ENCODE results near the gene DNAH11.
A peak's percentile ranks its signal among the peaks of the same experiment; 100 is the strongest.
"Not testable (repeated sequence)": the region's sequence is repeated elsewhere in the genome, so short reads cannot be mapped to it uniquely, and the experiment has no call there.

DNAH11 gene

GRCh38 chr7:21887779-21888178, 344.9 kb downstream of the DNAH11 start:
- DNase-seq (ENCODE audit: low read depth): no peak

DNA sequence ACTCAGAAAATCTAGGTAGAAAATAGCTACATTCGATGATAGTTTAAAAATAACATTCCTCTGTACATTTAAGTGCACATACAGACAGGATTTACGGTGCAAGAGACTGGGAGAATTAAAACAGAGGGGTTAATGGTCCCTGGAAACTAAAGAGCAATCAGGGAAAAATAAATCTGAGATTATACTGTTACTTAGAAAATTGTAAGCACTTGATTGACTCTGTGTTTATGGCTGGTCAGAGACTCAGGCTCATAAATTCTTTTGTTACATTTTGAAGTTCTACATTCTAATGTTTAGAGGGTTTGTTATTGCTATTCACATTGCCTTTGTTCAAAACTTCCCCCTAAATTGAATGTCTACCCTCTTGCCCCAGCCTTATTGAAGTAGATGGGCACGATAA, 348.5 kb downstream of the DNAH11 start:
- DNase-seq (ENCODE audit: low read depth): no peak

DNA sequence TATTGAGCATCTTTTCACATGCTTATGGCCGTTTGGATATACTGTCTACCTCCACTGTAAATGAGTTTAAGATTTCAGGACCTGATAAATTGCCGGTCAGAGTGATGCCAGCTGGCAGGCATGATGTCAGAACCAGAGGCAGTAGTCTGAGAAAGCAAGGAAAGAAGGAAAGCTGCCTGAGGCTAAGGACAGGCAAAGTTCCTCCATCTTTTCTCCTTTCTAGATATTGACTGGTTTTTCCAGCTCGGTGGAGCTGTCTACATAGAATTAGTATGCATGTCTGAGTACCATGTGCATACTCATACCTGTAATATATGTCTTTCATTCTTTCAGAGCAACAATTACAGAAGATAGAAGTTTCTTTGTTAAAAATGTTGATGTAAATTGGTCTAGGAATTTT, 350.6 kb downstream of the DNAH11 start:
- no peak for DNase-seq (ENCODE audit: low read depth)

- DNase-seq (ENCODE audit: low read depth): no peak
These were observed 355.6 kb downstream of the DNAH11 start for GRCh38 chr7:21898265-21898930.

DNA sequence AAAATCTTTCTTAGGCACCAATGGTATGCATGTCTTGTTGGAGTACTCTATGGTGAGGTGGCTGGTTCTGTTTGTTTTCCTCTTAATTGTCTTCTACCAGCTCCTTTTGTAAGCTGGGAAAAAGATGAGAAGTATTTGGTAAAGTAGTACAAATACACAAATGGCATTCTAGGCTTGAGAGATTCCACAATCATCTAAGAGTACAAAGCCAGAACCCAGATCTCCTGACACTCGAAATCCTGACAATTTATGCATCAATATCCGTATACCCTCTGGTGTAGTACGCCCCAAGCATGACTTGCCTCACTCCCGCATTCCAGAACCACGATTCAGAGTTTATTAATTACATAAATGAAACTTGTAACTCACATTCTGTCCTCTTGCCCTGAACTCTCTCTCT, 359.4 kb downstream of the DNAH11 start:
- DNase-seq (ENCODE audit: low read depth): no peak

DNA sequence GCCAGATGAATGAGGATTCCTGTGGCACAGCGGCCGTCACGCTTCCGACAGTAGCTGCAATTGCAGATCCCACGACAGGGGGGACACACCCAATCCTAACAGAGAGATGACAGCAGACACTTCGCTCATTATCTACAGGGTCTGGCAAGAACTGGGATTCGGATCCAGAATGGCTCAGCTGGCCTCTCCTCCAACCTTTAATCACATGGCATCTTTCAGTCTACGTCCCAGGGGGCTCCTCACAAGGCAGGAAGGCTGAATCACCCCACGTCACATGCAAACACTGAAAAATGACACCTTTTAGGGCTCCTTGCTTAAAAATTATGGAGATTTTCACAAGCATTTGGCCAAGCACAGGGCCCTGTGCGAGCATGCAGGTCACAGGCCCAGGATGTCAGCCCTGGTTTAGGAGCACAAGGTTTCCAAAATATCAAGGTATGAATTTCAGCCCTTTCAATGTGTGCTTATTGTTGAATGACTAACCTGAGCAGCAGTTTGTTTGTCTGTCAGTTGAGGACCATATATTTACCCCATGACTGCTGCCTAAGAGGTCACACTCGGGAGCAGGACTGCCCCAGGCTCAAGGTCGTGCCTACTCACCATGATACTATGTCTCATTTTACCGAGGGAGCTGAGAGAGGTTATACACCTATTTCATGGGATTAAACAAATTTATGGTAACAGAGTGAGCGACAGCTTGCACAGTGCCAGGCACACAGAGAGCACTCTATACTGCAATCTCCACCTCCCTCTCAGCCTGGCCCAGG, 360.4 kb downstream of the DNAH11 start:
- no peak for DNase-seq (ENCODE audit: low read depth)

- DNase-seq (ENCODE audit: low read depth): no peak
These were observed 365.9 kb downstream of the DNAH11 start for GRCh38 chr7:21908746-21909145.

DNA sequence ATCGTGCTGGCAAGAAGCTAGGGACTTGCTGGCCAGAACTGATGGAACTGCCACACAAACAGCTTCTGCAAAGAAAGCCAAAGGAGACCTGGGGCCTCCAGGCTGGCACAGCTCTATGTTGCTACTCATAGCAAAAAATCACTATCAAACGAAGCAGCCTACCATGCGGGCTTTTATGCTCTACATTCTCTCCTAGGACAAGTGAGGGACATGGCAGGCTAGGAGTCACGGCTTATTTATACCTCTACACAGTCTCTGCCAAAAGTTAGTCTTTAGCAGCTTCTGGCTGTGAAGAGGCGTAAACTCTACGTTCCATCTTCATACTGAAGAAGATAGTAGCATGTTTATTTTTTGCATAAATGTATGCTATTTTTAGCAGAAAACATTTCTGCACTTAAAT, 367.4 kb downstream of the DNAH11 start:
- DNase-seq (ENCODE audit: low read depth): no peak

DNA sequence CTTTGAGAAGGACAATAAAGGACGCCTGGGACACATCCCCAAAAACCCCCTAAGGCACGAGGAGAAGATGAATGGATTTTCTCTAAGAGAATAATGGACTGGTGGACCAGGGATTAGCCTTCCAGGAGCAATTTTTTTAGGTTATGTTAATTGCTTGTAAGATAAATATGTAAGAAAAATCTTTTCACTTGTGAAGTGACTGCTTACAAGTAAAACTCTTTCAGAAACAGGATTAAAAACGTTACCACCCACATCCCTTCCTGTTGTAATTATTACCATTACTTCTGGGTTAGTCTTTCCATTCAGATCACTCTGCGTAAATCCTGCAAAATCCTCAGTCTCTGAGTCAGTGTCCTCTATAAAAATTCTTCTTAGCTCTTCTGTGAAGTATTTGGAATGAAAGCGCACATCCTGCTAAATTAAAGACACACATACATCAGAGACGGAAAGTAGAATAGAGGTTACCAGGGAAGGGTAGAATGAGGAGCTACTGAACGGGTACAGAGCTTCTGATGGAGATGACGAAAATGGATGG, 368.6 kb downstream of the DNAH11 start:
- peak; percentile 21 for DNase-seq (ENCODE audit: low read depth)

DNA sequence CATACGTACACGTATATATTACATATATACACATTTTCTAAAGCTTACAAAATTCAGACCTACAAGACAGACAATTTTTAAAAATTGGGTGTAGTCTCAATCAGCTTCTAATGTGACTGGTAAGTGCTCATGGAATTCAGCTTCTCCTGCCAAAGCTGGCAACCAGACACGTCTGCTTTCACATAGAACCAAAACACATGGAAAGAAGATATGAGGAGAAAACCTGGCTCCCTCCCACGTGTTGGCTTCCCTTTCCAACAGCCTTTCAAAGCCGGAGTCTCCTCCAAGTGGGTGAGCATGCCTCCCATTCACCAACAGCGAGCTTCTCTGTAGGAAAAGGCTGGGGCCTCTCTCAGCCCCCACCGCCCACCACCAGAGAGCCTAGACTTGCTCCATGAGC, 369.5 kb downstream of the DNAH11 start:
- DNase-seq (ENCODE audit: low read depth): peak; percentile 77

GRCh38 chr7:21912931-21913780, 370.3 kb downstream of the DNAH11 start:
- no peak for DNase-seq (ENCODE audit: low read depth)

GRCh38 chr7:21914671-21915070, 371.8 kb downstream of the DNAH11 start:
- no peak for DNase-seq (ENCODE audit: low read depth)

DNA sequence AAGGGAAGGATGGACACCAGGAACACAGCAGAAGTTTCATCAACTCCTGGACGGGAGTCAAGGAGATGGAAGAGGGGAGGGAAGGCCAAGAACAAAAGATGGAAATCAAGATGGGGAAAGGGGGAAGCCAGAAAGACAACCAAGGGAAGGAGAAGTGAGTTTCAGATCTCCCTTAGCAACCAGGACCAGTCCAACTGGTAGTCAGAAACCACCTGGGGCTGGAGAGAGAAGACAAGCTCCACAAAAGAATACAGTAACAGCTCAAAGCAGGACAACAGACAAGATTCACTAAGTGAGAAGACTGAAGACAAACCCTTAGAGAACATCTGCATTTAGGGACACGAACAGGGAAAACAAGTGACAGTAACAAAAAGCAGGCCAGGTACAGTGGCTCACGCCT, 372.3 kb downstream of the DNAH11 start:
- DNase-seq (ENCODE audit: low read depth): no peak

DNA sequence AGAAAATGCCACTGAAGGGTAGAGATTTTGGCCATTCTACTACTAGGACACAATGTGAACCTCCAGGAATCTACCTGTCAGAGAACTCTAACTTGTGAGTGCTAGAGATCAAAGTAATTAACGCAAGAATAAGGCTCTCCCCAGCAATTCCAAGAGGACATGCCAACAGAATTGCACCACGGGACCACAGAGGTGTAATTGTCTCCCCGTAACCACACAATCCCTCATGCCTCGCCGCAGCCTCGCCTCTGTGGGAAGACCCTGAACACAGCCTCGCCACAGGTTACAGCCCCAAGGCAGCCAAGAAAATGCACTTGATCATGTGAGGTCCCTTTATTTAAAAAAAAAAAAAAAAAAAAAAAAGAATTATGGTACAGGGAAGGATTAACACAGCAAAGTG, 373.3 kb downstream of the DNAH11 start:
- DNase-seq (ENCODE audit: low read depth): no peak

GRCh38 chr7:21916629-21917028, 373.8 kb downstream of the DNAH11 start:
- no peak for DNase-seq (ENCODE audit: low read depth)

DNA sequence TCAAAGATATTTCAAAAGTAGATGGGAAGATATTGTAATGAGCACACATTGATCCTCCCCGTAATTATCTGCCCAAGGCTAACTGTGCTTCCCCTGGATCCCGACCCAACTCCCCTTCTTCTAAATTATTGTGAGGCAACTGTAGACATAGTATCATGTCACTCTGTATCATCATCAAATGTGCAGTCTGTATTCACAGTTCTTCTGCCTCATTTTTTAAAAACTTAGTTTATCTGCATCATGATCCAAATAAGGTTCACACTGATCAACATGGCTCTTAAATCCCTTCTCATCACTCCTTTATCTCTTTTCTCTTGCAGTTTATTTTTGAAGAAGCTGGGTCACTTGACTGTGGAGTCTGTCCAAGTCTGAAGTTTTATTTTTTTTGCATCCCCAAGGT, 375.4 kb downstream of the DNAH11 start:
- no peak for DNase-seq (ENCODE audit: low read depth)

- no peak for DNase-seq (ENCODE audit: low read depth)
These were observed 378.1 kb downstream of the DNAH11 start for GRCh38 chr7:21920936-21921335.

- DNase-seq (ENCODE audit: low read depth): no peak
These were observed 379.8 kb downstream of the DNAH11 start for GRCh38 chr7:21922605-21923004.

- DNase-seq (ENCODE audit: low read depth): no peak
These were observed 380.8 kb downstream of the DNAH11 start for GRCh38 chr7:21923658-21924057.

DNA sequence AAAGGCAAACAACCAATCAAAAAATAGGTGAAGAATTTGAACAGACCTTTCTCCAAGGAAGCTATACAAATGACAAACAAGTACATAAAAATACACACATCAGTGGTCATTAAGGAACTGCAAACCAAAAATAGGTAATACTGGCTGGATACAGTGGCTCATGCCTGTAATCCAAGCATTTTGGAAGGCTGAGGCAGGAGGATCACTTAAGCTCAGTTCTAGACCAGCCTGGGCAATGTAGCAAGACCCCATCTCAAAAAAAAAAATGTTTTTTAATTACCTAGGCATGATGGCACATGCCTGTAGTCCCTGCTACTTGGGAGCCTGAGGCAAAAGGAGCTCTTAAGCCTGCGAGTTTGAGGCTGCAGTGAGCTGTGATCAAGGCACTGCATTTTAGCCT, 383.6 kb downstream of the DNAH11 start:
- no peak for DNase-seq (ENCODE audit: low read depth)

GRCh38 chr7:21927693-21928092, 384.9 kb downstream of the DNAH11 start:
- DNase-seq (ENCODE audit: low read depth): no peak

DNA sequence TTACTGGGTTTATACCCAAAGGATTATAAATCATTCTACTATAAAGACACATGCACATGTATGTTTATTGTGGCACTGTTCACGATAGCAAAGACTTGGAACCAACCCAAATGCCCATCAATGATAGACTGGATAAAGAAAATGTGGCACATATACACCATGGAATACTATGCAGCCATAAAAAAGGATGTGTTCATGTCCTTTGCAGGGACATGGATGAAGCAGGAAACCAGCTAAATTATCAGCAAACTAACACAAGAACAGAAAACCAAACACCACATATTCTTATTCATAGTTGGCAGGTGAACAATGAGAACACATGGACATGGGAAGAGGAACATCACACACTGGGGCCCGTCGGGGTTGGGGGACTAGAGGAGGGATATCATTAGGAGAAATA, 390.5 kb downstream of the DNAH11 start:
- DNase-seq (ENCODE audit: low read depth): not testable (repeated sequence)

DNA sequence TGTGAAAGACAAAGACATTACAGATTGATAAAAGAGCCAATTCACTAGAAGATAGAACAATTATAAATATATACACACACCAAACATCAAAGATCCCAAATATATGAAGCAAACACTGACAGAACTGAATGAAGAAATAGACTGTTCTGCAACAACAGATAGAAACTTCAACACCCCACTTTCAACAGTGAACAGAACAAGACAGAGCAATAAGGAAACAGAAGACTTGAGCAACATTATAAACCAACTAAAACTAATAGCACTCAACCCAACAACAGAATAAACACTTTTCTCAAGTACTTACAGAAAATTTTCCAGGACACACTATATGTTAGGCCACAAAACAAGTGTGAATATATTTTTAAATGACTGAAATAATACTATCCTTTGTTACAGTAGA, 392.0 kb downstream of the DNAH11 start:
- DNase-seq (ENCODE audit: low read depth): no peak
